Heart left ventricle (tissue), 13 donors: ENCODE data around the gene LITAF.

Experiments
- CTCF ChIP-seq, 12 donors: fragments of 200-600 bp; sonication (generic) in 4 of 12; IDR thresholded peaks; one replicate each; pipeline versions ENCODE4 v1.5.0 to v1.8.0; 2018 to 2022; ENCODE audit warnings: antibody characterized with exemption in 12 of 12, mild to moderate bottlenecking in 5 of 12
- POLR2A ChIP-seq, 2 donors: fragments of 450-650 bp; IDR thresholded peaks; one replicate each; pipeline ENCODE4 v1.6.1; 2017; ENCODE audit warnings: antibody characterized with exemption in 2 of 2, mild to moderate bottlenecking in 2 of 2, moderate library complexity in 2 of 2
- donor health status: ischemic (EF 13 %, LVEDD 7.1; RV severe dilation, severe dysfunction).
- donor health status: DM: no; HTN: yes; CAD: no.
- donor health status: DM: no; HTN: no; CAD: no.
- donor health status: ischemic (EF 25% LVEDD 6.9; RV normal size, moderate dysfunction).
- donor health status: ischemic (EF 25% LVEDD 5.7; RV mildly dilated, moderate dysfunction).
- donor health status: ischemic (EF 35%, LVEDD 5.7; RV mildly dilated, moderate dysfunction).
- donor health status: nonischemic (EF 11% LVEDD 7.7; RV severe dilation, severe dysfunction).
- donor health status: DM: yes; HTN: yes; CAD: no.
- donor health status: PGD.
- donor health status: ischemic (EF 29% LVEDD 5.4; RV normal size, mild dysfunction).
- donor health status: nonischemic (EF 23%, LVEDD 6.1; RV moderate dilation, normal function).

DNA sequence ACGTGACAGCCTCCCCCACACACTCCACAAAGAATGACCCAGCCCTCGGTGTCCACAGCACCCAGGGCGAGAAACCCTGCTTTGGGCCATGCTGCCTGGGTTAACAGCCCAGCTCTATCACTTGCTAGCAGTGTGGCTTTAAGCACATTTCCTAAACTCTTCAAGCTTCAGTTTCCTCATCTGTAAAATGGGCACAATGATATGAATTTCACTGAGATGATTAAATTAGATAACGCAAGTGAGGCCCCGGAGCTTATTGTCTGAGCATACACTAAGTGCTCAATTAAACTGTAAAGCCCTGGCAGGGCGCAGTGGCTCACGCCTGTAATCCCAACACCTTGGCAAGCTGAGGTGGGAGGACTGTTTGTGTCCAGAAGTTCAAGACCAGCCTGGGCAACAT lies 79.4 kb downstream of the LITAF start:
- TF ChIP-seq POLR2A (IDR thresholded peaks at IDR 0.05) = no peak
- no peak for TF ChIP-seq CTCF (IDR thresholded peaks at IDR 0.05)
